Glomerular visceral epithelial cell (primary cell): ENCODE results near the gene DNAJC15.

ENCODE experiments used
- DNase-seq: peaks from one replicate; pipeline ENCODE4 v3.0.0-alpha.2; 2016; ENCODE audit errors: extremely low spot score

The DNAJC15 gene

GRCh38 chr13:43154156-43154651 is 130.8 kb downstream of the DNAJC15 start:
- DNase-seq = no peak

- DNase-seq = no peak
Observed at GRCh38 chr13:43154839-43155238, 131.5 kb downstream of the DNAJC15 start.

DNA sequence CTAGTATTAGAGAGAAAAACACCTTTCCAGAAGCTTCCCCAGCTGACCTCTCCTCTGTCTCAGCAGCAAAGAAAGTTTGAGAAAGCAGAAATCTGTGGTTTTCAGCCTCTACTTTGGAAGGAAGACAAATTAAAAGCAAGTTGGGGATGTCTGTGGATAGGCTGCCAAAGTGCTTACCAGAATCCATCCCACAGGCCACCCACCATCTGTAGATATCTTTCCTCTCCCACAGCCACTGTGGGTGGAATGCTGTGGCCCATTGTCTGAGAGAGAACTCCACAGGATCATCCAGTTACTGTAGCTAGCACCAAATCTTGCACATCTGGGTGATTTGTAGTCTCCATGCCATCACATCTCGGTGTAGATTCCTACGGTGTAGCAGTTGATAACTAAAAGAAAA is 133.5 kb downstream of the DNAJC15 start:
- no peak for DNase-seq

- no peak for DNase-seq
Observed at GRCh38 chr13:43157796-43158195, 134.4 kb downstream of the DNAJC15 start.

GRCh38 chr13:43158516-43158915 is 135.1 kb downstream of the DNAJC15 start:
- DNase-seq = no peak

GRCh38 chr13:43159026-43159461 is 135.7 kb downstream of the DNAJC15 start:
- no peak for DNase-seq
